Anterior cingulate cortex (tissue), 58 donors: Measurements from ENCODE around the gene STIM1.
A peak's percentile ranks its signal among the peaks of the same experiment; 100 is the strongest.
"Not testable (repeated sequence)": the region's sequence is repeated elsewhere in the genome, so short reads cannot be mapped to it uniquely, and the experiment has no call there.

Experiments used
- DNase-seq, 58 donors: peaks; one replicate each; lab custom pipeline; 2025; lab: John Stamatoyannopoulos, UW

The STIM1 gene

GRCh38 chr11:3849297-3849874 lies 6.1 kb upstream of the STIM1 start:
- peak in 3 of 58 donors; percentile 27 to 39 (median 30) for DNase-seq

- no peak for DNase-seq
Observed at GRCh38 chr11:3853545-3853842, 2.0 kb upstream of the STIM1 start.

- peak in 3 of 58 donors; percentile 35 to 53 (median 39) for DNase-seq
Observed at GRCh38 chr11:3853899-3854659, 1.4 kb upstream of the STIM1 start.

- DNase-seq = no peak
Observed at GRCh38 chr11:3854660-3854976, 846 bp upstream of the STIM1 start.

- DNase-seq = peak in 11 of 58 donors; percentile 13 to 64 (median 45)
Observed at GRCh38 chr11:3855808-3856491, 486 bp downstream of the STIM1 start.

GRCh38 chr11:3856856-3857553 lies 1.5 kb downstream of the STIM1 start:
- DNase-seq = no peak

GRCh38 chr11:3857628-3858027 lies 2.2 kb downstream of the STIM1 start:
- no peak for DNase-seq

- peak in 2 of 58 donors; percentile 2 to 29 for DNase-seq
Observed at GRCh38 chr11:3859373-3859881, 4.0 kb downstream of the STIM1 start.

- DNase-seq = no peak
Observed at GRCh38 chr11:3860375-3860774, 4.9 kb downstream of the STIM1 start.

GRCh38 chr11:3860898-3861393 lies 5.5 kb downstream of the STIM1 start:
- not testable (repeated sequence) for DNase-seq

GRCh38 chr11:3861683-3862082 lies 6.2 kb downstream of the STIM1 start:
- no peak for DNase-seq

- DNase-seq = no peak
Observed at GRCh38 chr11:3865388-3866193, 10.1 kb downstream of the STIM1 start.

GRCh38 chr11:3866206-3866605 lies 10.7 kb downstream of the STIM1 start:
- no peak for DNase-seq

GRCh38 chr11:3866836-3867208 lies 11.4 kb downstream of the STIM1 start:
- DNase-seq = no peak

GRCh38 chr11:3867209-3868091 lies 12.0 kb downstream of the STIM1 start:
- no peak for DNase-seq

GRCh38 chr11:3873712-3874349 lies 18.4 kb downstream of the STIM1 start:
- no peak for DNase-seq

- no peak for DNase-seq
Observed at GRCh38 chr11:3876613-3877012, 21.1 kb downstream of the STIM1 start.

GRCh38 chr11:3877364-3878257 lies 22.1 kb downstream of the STIM1 start:
- no peak for DNase-seq
